Esophagus squamous epithelium (tissue), 4 donors: Measurements from ENCODE around the gene TFDP2.

Experiments used
- CTCF ChIP-seq, 6 experiments: fragments of 450-650 bp in 4 of 6; fragments of 200-600 bp in 2 of 6; sonication (generic) in 2 of 6; IDR thresholded peaks; one replicate each; pipeline ENCODE4 v1.5.1; 2016 to 2019; ENCODE audit warnings: antibody characterized with exemption in 6 of 6, mild to moderate bottlenecking in 4 of 6, moderate library complexity in 4 of 6
- POLR2A ChIP-seq, 4 donors: fragments of 450-650 bp; IDR thresholded peaks; one replicate each; pipeline ENCODE4 v1.6.1; 2017; ENCODE audit warnings: antibody characterized with exemption in 4 of 4, mild to moderate bottlenecking in 4 of 4, moderate library complexity in 3 of 4

GRCh38 chr3:141939759-141940158 is 209.6 kb downstream of the TFDP2 start:
- TF ChIP-seq CTCF (IDR thresholded peaks at IDR 0.05) (no peak), POLR2A (IDR thresholded peaks at IDR 0.05) (no peak)
